Naive thymus-derived CD4-positive, alpha-beta T cell (primary cell): ENCODE results near the gene POM121C. TPM values are rescaled to one million over a fixed set of nuclear protein-coding genes. Genes with fewer than 3 reads are reported as not detected.
"Not testable (repeated sequence)": the region's sequence is repeated elsewhere in the genome, so short reads cannot be mapped to it uniquely, and the experiment has no call there.

Experiments
- ATAC-seq: fragments of 150-1000 bp; cut with Tn5 transposase; 2 replicates; pipeline ENCODE4 v1.10.0; 2021; ENCODE audit warnings: mild to moderate bottlenecking, moderate library complexity
- CTCF ChIA-PET: fragments of 350-600 bp; sonication (Branson Sonifier 250); formaldehyde crosslinking; loops from one replicate; lab custom pipeline; 2021; ENCODE audit warnings: antibody characterized with exemption; lab: Charles Lee
- POLR2A ChIA-PET: fragments of 350-600 bp; sonication (Branson Sonifier 250); formaldehyde crosslinking; loops from one replicate; lab custom pipeline; 2021; ENCODE audit warnings: antibody characterized with exemption, inconsistent platforms; lab: Charles Lee
- DNase-seq, 9 donors: peaks; one replicate each; pipeline versions ENCODE4 v3.0.0 to v3.0.0-alpha.2; 2020 to 2022; ENCODE audit warnings: mixed read lengths in 1 of 9
- H3K27ac ChIP-seq: one replicate; pipeline ENCODE4 v1.7.0; 2013; ENCODE audit warnings: mild to moderate bottlenecking, low read depth, low read length, moderate library complexity
- H3K27me3 ChIP-seq, 2 donors: one replicate each; pipeline ENCODE4 v1.7.0; 2013; ENCODE audit warnings: low read length in 2 of 2, mild to moderate bottlenecking in 2 of 2, moderate library complexity in 2 of 2; ENCODE audit not compliant: control insufficient read depth in 2 of 2, insufficient read depth in 2 of 2
- H3K36me3 ChIP-seq, 3 experiments: 1 replicate in 2 of 3; 2 replicates in 1 of 3; pipeline ENCODE4 v1.7.0; 2013; ENCODE audit warnings: low read length in 3 of 3, mild to moderate bottlenecking in 3 of 3, moderate library complexity in 1 of 3; ENCODE audit not compliant: insufficient read depth in 3 of 3, control insufficient read depth in 2 of 3
- H3K4me1 ChIP-seq, 2 donors: one replicate each; pipeline ENCODE4 v1.7.0; 2013; ENCODE audit warnings: low read length in 2 of 2, mild to moderate bottlenecking in 2 of 2, moderate library complexity in 1 of 2; ENCODE audit not compliant: control insufficient read depth in 2 of 2, insufficient read depth in 2 of 2
- H3K4me3 ChIP-seq: 2 replicates; pipeline ENCODE4 v1.7.0; 2013; ENCODE audit warnings: mild to moderate bottlenecking, low read length
- H3K9me3 ChIP-seq, 3 experiments: 1 replicate in 2 of 3; 2 replicates in 1 of 3; pipeline ENCODE4 v1.7.0; 2013; ENCODE audit warnings: low read length in 3 of 3; ENCODE audit not compliant: control insufficient read depth in 2 of 3
- H3K27ac Mint-ChIP-seq, 9 donors: one replicate each; pipeline ENCODE4 v1.8.0; 2020 to 2022; ENCODE audit warnings: mixed read lengths in 9 of 9, mild to moderate bottlenecking in 8 of 9, moderate library complexity in 5 of 9, inconsistent platforms in 2 of 9
- H3K27me3 Mint-ChIP-seq, 5 donors: one replicate each; pipeline ENCODE4 v1.8.0; 2021 to 2022; ENCODE audit warnings: mixed read lengths in 5 of 5, mild to moderate bottlenecking in 1 of 5
- H3K36me3 Mint-ChIP-seq, 5 donors: one replicate each; pipeline ENCODE4 v1.8.0; 2020 to 2022; ENCODE audit warnings: mixed read lengths in 5 of 5, mild to moderate bottlenecking in 3 of 5, inconsistent platforms in 1 of 5
- H3K4me1 Mint-ChIP-seq, 7 donors: one replicate each; pipeline ENCODE4 v1.8.0; 2020 to 2022; ENCODE audit warnings: mixed read lengths in 7 of 7, mild to moderate bottlenecking in 3 of 7, inconsistent platforms in 1 of 7
- H3K4me3 Mint-ChIP-seq, 10 donors: one replicate each; pipeline ENCODE4 v1.8.0; 2020 to 2022; ENCODE audit warnings: mild to moderate bottlenecking in 10 of 10, mixed read lengths in 10 of 10, moderate library complexity in 6 of 10, inconsistent platforms in 2 of 10
- H3K9me3 Mint-ChIP-seq, 11 donors: one replicate each; pipeline ENCODE4 v1.8.0; 2020 to 2022; ENCODE audit warnings: mixed read lengths in 11 of 11, mild to moderate bottlenecking in 4 of 11, inconsistent platforms in 1 of 11, moderate library complexity in 1 of 11
- intact Hi-C, 2 donors: fragments of 100-400 bp; cut with micrococcal nuclease; formaldehyde crosslinking; loops; one replicate each; pipeline ENCODE4 v1.15.1; 2023
- polyA plus RNA-seq, 2 donors: library from polyadenylated mRNA; unstranded; fragments of 300-500 nt; fragmentation: Illumina TruSeq; gene quantifications; one replicate each; pipeline ENCODE4 v1.2.3, GENCODE V29; 2021
- total RNA-seq, 6 experiments: library from RNA in 5 of 6; stranded (reverse) in 5 of 6; gene quantifications; 1 replicate in 5 of 6; 2 replicates in 1 of 6; pipeline ENCODE4 v1.2.3 and lab custom pipeline; 2021 to 2026

The POM121C gene
- total and polyA plus RNA-seq, 7 experiments from 2014 or later: 15.6 to 106 (median 93.8) TPM

DNA sequence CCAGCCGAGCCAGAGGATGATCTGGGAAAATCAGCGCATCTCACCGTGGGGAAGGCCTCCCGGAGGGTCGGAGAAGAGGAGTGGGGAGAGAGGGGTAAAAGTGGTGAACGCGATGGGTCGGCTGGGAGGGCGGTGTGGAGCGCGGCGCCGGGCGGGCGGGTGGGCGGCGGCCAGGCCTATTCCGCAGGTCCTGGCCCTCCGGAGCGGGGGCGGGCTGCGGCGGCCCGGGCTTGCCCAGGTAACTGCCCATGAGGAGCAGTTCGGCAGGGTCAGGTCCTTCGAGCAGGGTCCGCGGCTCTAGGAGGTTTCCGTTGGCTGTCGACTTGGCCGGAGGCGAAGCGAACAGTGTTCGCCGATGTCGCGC, 44.0 kb downstream of the POM121C start:
- H3K9me3 Mint-ChIP-seq, H3K9me3 ChIP-seq, POLR2A ChIA-PET, H3K27me3 ChIP-seq, H3K4me3 ChIP-seq, H3K27me3 Mint-ChIP-seq, H3K4me1 ChIP-seq, CTCF ChIA-PET: not testable (repeated sequence)
- Mint-ChIP-seq H3K36me3 (peaks cover 7 to 29% (median 19%) of the 10 kb centered on the region in 5 donors), H3K4me1 (peaks cover 6 to 32% (median 22%) of the 10 kb centered on the region in 7 donors), H3K4me3 (peak overlapping the region; percentile 69 to 92 (median 88)), H3K27ac (peak overlapping the region; percentile 47 to 94 (median 89))
- peak; percentile 33 for ATAC-seq
- peak overlapping the region; percentile 73 for H3K27ac ChIP-seq
- peak in 2 of 9 donors; percentile 1 to 12 for DNase-seq
- H3K36me3 ChIP-seq: peaks cover 8 to 24% (median 22%) of the 10 kb centered on the region in 3 experiments
- intact Hi-C loops: loop anchor here in 1 of 2 donors (2.0 kb wide), 1 partner anchor 15 kb away; no protein-coding TSS in a partner anchor

- Histone ChIP-seq H3K36me3 (peaks cover 15 to 44% (median 33%) of the 10 kb centered on the region in 3 experiments), H3K27ac (peak overlapping the region; percentile 29)
- H3K27ac Mint-ChIP-seq: peak overlapping the region in 3 of 9 donors; percentile 44 to 65 (median 51)
- peaks cover 7 to 53% (median 34%) of the 10 kb centered on the region in 7 donors for H3K4me1 Mint-ChIP-seq
- H3K4me3 Mint-ChIP-seq: peak overlapping the region in 1 of 10 donors; percentile 41
- H3K4me1 ChIP-seq, H3K27me3 Mint-ChIP-seq, intact Hi-C loops, DNase-seq, H3K27me3 ChIP-seq, ATAC-seq, H3K4me3 ChIP-seq, POLR2A ChIA-PET, H3K9me3 Mint-ChIP-seq, CTCF ChIA-PET, H3K9me3 ChIP-seq: not testable (repeated sequence)
- H3K36me3 Mint-ChIP-seq: peaks cover 10 to 46% (median 32%) of the 10 kb centered on the region in 5 donors
Measured at GRCh38 chr7:75439000-75439399, 47.1 kb downstream of the POM121C start.

- H3K27me3 Mint-ChIP-seq, H3K4me1 ChIP-seq, H3K27ac ChIP-seq, H3K9me3 Mint-ChIP-seq, intact Hi-C loops, ATAC-seq, H3K4me3 Mint-ChIP-seq, CTCF ChIA-PET, POLR2A ChIA-PET, H3K27me3 ChIP-seq, H3K9me3 ChIP-seq, H3K4me3 ChIP-seq: not testable (repeated sequence)
- peak overlapping the region in 3 of 9 donors; percentile 21 to 36 (median 33) for H3K27ac Mint-ChIP-seq
- peaks cover 0 to 14% (median 8%) of the 10 kb centered on the region in 5 donors for H3K36me3 Mint-ChIP-seq
- peaks cover 0 to 34% (median 8%) of the 10 kb centered on the region in 3 experiments for H3K36me3 ChIP-seq
- DNase-seq: peak in 1 of 9 donors; percentile 3
- peaks cover 12 to 20% (median 13%) of the 10 kb centered on the region in 7 donors for H3K4me1 Mint-ChIP-seq
Measured at GRCh38 chr7:75423481-75423880, 62.6 kb downstream of the POM121C start.

DNA sequence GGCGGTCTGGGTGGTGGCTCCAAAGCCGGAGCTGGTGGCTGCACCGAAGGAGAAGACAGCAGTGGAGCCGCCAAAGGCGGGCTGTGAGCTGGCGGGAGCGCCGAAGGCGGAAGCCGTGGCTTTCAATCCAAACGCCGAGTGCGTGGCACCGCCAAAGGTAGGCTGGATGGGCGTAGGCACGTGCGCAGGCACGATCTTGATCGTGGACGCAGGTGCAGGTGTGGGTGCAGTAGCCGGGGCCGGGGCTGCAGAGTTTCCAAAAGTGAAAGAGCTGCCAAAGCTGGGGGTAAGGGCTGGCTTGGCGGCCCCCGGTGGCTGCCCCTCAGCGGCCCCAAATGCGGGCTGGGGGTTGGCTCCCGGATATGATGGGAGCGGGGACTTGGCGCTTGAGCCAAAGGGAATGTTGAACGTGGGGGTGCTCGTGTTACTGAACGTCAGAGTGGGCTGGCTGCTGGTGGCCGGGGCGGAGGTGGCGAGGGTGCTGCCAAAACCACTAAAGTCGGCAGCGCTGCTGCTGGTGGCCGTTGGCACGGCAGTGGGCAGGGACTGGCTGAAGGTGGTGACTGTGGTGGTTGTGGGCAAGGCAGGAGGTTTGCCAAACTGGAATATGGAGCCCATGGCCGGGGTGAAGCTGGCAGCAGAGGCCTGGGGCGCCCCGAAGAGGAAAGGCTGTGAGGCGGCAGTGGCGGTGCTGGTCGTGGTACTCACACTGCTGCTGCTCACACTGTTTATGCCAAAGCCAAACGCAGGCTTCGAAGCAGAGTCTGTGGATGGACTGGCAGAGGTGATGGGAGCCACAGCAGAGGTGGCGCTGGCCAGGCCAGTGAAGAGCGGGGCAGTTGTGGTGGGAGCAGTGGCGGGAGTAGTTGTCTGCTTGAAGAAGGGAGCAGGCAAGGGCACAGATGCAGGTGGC, 64.0 kb downstream of the POM121C start:
- POLR2A ChIA-PET: interaction anchor here (0.7 kb wide), 1 partner anchor 8 kb away, joined by 3 read pairs; no protein-coding TSS in a partner anchor
- ATAC-seq (peak; percentile 19), DNase-seq (peak in 1 of 9 donors; percentile 16)
- peaks cover 0 to 34% (median 8%) of the 10 kb centered on the region in 3 experiments for H3K36me3 ChIP-seq
- H3K36me3 Mint-ChIP-seq, H3K27ac Mint-ChIP-seq, H3K27ac ChIP-seq, H3K4me1 Mint-ChIP-seq, H3K4me3 Mint-ChIP-seq, H3K27me3 ChIP-seq, intact Hi-C loops, H3K4me3 ChIP-seq, H3K4me1 ChIP-seq, H3K9me3 ChIP-seq, CTCF ChIA-PET, H3K27me3 Mint-ChIP-seq, H3K9me3 Mint-ChIP-seq: not testable (repeated sequence)

DNA sequence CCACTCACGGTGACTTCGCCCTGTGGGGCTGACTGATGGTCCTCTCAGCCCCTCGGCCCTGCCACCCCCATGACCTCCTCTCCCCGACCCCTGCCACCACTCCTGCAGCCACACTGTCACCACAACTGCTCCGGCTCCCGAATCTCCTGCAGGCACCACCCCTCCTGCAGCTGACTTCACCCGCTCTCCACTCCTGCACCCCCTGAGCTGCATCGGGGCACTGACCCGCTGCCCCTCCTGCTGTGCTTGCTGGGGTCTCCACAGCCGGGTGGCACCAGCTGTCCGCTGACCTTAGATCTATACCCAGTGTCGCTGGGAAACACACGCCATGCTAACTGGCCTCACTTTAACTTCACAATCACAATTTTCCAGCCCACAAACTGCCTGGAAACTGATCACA, 65.9 kb downstream of the POM121C start:
- H3K4me3 ChIP-seq, H3K4me1 Mint-ChIP-seq, CTCF ChIA-PET, H3K4me3 Mint-ChIP-seq, H3K4me1 ChIP-seq, ATAC-seq, intact Hi-C loops, H3K9me3 Mint-ChIP-seq, H3K36me3 Mint-ChIP-seq, H3K27ac ChIP-seq, H3K9me3 ChIP-seq, H3K27me3 Mint-ChIP-seq, H3K27me3 ChIP-seq, POLR2A ChIA-PET: not testable (repeated sequence)
- H3K36me3 ChIP-seq: peaks cover 0 to 40% (median 8%) of the 10 kb centered on the region in 3 experiments
- DNase-seq: peak in 1 of 9 donors; percentile 7
- H3K27ac Mint-ChIP-seq: peak overlapping the region in 6 of 9 donors; percentile 10 to 86 (median 62)

DNA sequence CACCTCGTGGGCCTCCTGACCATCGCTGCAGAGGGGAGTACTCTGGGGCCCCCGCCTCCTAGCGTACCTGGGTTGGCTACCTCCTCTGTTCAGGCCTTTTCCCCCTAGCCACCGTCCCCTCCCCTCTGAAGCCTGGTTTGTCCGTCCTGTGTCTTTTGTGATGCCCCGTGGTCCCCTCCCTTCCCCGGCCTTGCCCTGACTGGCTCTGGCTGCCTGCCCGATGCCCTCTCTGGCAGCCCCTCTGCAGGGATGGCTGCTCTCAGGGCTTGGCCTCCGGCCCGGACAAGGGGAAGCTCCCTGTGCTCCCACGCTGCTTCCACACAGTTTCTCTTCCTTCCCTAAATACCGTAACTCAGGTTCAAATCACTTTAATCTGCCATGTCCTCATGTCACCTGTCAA, 66.4 kb downstream of the POM121C start:
- Histone ChIP-seq H3K27ac (peak overlapping the region; percentile 21), H3K36me3 (peaks cover 0 to 40% (median 8%) of the 10 kb centered on the region in 3 experiments)
- H3K27me3 ChIP-seq, H3K36me3 Mint-ChIP-seq, POLR2A ChIA-PET, H3K4me1 Mint-ChIP-seq, H3K9me3 ChIP-seq, H3K4me3 Mint-ChIP-seq, H3K27me3 Mint-ChIP-seq, intact Hi-C loops, H3K9me3 Mint-ChIP-seq, H3K4me1 ChIP-seq, ATAC-seq, CTCF ChIA-PET, H3K4me3 ChIP-seq: not testable (repeated sequence)
- peak overlapping the region in 3 of 9 donors; percentile 10 to 55 (median 28) for H3K27ac Mint-ChIP-seq
- peak in 1 of 9 donors; percentile 15 for DNase-seq
